C4-2B (cell line): ENCODE measurements around the gene COL26A1.

Experiments
- H3K27ac ChIP-seq: fragments of 450-650 bp; 2 replicates; pipeline ENCODE4 v1.5.1; 2017
- CTCF ChIP-seq: fragments of 450-650 bp; conservative IDR thresholded peaks from 2 replicates; pipeline ENCODE4 v1.5.1; 2017; ENCODE audit warnings: mild to moderate bottlenecking
- ZFX ChIP-seq: fragments of 450-650 bp; IDR thresholded peaks from 2 replicates; pipeline ENCODE4 v1.6.1; 2017

Gene COL26A1

GRCh38 chr7:101553771-101554445, 191.2 kb downstream of the COL26A1 start:
- no peak for TF ChIP-seq CTCF
- no peak for TF ChIP-seq ZFX
- no peak overlapping the region for H3K27ac ChIP-seq

GRCh38 chr7:101554584-101555268, 192.1 kb downstream of the COL26A1 start:
- H3K27ac ChIP-seq: no peak overlapping the region
- TF ChIP-seq ZFX (no peak), CTCF (no peak)

GRCh38 chr7:101555269-101555920, 192.7 kb downstream of the COL26A1 start:
- TF ChIP-seq ZFX (no peak), CTCF (no peak)
- H3K27ac ChIP-seq: no peak overlapping the region

GRCh38 chr7:101555921-101556275, 193.2 kb downstream of the COL26A1 start:
- TF ChIP-seq ZFX (no peak), CTCF (no peak)
- no peak overlapping the region for H3K27ac ChIP-seq

GRCh38 chr7:101556453-101556968, 193.8 kb downstream of the COL26A1 start:
- no peak for TF ChIP-seq CTCF
- TF ChIP-seq ZFX: no peak

GRCh38 chr7:101557421-101557820, 194.7 kb downstream of the COL26A1 start:
- TF ChIP-seq ZFX: no peak
- no peak for TF ChIP-seq CTCF
- H3K27ac ChIP-seq: no peak overlapping the region

More at GRCh38 chr7:101556453-101556968, 193.8 kb downstream of the COL26A1 start:
- no peak overlapping the region for H3K27ac ChIP-seq
